ENCODE measurements around the gene INVS. TPM values are rescaled to one million over a fixed set of nuclear protein-coding genes. Genes with fewer than 3 reads are reported as not detected.

The INVS gene
- total and polyA plus RNA-seq, 2 experiments from 2014 or later: 4.1 to 8.7 TPM

DNA sequence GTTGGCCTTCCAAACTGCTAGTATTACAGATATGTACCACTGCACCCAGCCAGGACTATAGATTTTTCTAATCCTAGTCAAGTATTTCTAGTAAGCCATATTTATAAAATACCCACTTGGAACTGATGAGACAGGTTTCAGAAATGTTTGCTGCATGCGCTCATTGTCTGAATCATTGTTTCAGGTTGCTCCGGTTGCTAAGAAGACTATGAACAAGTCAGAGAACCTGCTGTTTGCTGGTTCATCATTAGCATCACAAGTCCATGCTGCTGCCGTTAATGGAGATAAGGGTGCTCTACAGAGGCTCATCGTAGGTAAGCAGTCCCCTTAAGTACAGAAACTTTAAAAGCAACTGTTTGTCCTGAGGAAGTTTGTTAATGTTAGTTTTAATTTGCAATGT is 5.3 kb downstream of the INVS start:
- no peak overlapping the region for H3K4me3 ChIP-seq
- no peak overlapping the region for H3K4me2 ChIP-seq
- DNase-seq (ENCODE audit: low spot score): peak; percentile 33
- H3K27me3 Mint-ChIP-seq (ENCODE audit: insufficient read depth, low read depth, poor library complexity): peaks cover 3% of the 10 kb centered on the region
- H3K9me2 ChIP-seq (ENCODE audit: insufficient read depth): no peaks in the 10 kb centered on the region
- H3K9me3 Mint-ChIP-seq: no peaks in the 10 kb centered on the region
- no peaks in the 10 kb centered on the region for H4K20me1 ChIP-seq (replicated peaks; ENCODE audit: insufficient read depth)
- H3K27ac ChIP-seq (ENCODE audit: low read depth): no peak overlapping the region
- no peak for TF ChIP-seq POLR2AphosphoS5 (IDR thresholded peaks at IDR 0.05; ENCODE audit: low read depth)
- no peak for TF ChIP-seq EZH2 (IDR thresholded peaks at IDR 0.05; ENCODE audit: low read depth, unreplicated experiment)
- TF ChIP-seq JUNB (IDR thresholded peaks at IDR 0.05; ENCODE audit: unreplicated experiment): no peak
- no peak for TF ChIP-seq ZNF114 (CRISPR knock-in tag; IDR thresholded peaks at IDR 0.05)
- TF ChIP-seq ZNF331 (CRISPR knock-in tag; IDR thresholded peaks at IDR 0.05; ENCODE audit: low read depth): no peak
- TF ChIP-seq, protein P1, sequence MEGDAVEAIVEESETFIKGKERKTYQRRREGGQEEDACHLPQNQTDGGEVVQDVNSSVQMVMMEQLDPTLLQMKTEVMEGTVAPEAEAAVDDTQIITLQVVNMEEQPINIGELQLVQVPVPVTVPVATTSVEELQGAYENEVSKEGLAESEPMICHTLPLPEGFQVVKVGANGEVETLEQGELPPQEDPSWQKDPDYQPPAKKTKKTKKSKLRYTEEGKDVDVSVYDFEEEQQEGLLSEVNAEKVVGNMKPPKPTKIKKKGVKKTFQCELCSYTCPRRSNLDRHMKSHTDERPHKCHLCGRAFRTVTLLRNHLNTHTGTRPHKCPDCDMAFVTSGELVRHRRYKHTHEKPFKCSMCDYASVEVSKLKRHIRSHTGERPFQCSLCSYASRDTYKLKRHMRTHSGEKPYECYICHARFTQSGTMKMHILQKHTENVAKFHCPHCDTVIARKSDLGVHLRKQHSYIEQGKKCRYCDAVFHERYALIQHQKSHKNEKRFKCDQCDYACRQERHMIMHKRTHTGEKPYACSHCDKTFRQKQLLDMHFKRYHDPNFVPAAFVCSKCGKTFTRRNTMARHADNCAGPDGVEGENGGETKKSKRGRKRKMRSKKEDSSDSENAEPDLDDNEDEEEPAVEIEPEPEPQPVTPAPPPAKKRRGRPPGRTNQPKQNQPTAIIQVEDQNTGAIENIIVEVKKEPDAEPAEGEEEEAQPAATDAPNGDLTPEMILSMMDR (conservative IDR thresholded peaks at IDR 0.05; ENCODE audit: low read depth in 2 of 2): no peak
- TF ChIP-seq NANOG (IDR thresholded peaks at IDR 0.05; ENCODE audit: borderline replicate concordance): no peak
- TF ChIP-seq, protein P2, sequence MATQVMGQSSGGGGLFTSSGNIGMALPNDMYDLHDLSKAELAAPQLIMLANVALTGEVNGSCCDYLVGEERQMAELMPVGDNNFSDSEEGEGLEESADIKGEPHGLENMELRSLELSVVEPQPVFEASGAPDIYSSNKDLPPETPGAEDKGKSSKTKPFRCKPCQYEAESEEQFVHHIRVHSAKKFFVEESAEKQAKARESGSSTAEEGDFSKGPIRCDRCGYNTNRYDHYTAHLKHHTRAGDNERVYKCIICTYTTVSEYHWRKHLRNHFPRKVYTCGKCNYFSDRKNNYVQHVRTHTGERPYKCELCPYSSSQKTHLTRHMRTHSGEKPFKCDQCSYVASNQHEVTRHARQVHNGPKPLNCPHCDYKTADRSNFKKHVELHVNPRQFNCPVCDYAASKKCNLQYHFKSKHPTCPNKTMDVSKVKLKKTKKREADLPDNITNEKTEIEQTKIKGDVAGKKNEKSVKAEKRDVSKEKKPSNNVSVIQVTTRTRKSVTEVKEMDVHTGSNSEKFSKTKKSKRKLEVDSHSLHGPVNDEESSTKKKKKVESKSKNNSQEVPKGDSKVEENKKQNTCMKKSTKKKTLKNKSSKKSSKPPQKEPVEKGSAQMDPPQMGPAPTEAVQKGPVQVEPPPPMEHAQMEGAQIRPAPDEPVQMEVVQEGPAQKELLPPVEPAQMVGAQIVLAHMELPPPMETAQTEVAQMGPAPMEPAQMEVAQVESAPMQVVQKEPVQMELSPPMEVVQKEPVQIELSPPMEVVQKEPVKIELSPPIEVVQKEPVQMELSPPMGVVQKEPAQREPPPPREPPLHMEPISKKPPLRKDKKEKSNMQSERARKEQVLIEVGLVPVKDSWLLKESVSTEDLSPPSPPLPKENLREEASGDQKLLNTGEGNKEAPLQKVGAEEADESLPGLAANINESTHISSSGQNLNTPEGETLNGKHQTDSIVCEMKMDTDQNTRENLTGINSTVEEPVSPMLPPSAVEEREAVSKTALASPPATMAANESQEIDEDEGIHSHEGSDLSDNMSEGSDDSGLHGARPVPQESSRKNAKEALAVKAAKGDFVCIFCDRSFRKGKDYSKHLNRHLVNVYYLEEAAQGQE (IDR thresholded peaks at IDR 0.05; ENCODE audit: unreplicated experiment): no peak
- TF ChIP-seq, protein P3, sequence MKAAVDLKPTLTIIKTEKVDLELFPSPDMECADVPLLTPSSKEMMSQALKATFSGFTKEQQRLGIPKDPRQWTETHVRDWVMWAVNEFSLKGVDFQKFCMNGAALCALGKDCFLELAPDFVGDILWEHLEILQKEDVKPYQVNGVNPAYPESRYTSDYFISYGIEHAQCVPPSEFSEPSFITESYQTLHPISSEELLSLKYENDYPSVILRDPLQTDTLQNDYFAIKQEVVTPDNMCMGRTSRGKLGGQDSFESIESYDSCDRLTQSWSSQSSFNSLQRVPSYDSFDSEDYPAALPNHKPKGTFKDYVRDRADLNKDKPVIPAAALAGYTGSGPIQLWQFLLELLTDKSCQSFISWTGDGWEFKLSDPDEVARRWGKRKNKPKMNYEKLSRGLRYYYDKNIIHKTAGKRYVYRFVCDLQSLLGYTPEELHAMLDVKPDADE (IDR thresholded peaks at IDR 0.05): no peak
- no peak for TF ChIP-seq EZH2phosphoT487 (IDR thresholded peaks at IDR 0.05; ENCODE audit: unreplicated experiment)
- TF ChIP-seq, protein P4, sequence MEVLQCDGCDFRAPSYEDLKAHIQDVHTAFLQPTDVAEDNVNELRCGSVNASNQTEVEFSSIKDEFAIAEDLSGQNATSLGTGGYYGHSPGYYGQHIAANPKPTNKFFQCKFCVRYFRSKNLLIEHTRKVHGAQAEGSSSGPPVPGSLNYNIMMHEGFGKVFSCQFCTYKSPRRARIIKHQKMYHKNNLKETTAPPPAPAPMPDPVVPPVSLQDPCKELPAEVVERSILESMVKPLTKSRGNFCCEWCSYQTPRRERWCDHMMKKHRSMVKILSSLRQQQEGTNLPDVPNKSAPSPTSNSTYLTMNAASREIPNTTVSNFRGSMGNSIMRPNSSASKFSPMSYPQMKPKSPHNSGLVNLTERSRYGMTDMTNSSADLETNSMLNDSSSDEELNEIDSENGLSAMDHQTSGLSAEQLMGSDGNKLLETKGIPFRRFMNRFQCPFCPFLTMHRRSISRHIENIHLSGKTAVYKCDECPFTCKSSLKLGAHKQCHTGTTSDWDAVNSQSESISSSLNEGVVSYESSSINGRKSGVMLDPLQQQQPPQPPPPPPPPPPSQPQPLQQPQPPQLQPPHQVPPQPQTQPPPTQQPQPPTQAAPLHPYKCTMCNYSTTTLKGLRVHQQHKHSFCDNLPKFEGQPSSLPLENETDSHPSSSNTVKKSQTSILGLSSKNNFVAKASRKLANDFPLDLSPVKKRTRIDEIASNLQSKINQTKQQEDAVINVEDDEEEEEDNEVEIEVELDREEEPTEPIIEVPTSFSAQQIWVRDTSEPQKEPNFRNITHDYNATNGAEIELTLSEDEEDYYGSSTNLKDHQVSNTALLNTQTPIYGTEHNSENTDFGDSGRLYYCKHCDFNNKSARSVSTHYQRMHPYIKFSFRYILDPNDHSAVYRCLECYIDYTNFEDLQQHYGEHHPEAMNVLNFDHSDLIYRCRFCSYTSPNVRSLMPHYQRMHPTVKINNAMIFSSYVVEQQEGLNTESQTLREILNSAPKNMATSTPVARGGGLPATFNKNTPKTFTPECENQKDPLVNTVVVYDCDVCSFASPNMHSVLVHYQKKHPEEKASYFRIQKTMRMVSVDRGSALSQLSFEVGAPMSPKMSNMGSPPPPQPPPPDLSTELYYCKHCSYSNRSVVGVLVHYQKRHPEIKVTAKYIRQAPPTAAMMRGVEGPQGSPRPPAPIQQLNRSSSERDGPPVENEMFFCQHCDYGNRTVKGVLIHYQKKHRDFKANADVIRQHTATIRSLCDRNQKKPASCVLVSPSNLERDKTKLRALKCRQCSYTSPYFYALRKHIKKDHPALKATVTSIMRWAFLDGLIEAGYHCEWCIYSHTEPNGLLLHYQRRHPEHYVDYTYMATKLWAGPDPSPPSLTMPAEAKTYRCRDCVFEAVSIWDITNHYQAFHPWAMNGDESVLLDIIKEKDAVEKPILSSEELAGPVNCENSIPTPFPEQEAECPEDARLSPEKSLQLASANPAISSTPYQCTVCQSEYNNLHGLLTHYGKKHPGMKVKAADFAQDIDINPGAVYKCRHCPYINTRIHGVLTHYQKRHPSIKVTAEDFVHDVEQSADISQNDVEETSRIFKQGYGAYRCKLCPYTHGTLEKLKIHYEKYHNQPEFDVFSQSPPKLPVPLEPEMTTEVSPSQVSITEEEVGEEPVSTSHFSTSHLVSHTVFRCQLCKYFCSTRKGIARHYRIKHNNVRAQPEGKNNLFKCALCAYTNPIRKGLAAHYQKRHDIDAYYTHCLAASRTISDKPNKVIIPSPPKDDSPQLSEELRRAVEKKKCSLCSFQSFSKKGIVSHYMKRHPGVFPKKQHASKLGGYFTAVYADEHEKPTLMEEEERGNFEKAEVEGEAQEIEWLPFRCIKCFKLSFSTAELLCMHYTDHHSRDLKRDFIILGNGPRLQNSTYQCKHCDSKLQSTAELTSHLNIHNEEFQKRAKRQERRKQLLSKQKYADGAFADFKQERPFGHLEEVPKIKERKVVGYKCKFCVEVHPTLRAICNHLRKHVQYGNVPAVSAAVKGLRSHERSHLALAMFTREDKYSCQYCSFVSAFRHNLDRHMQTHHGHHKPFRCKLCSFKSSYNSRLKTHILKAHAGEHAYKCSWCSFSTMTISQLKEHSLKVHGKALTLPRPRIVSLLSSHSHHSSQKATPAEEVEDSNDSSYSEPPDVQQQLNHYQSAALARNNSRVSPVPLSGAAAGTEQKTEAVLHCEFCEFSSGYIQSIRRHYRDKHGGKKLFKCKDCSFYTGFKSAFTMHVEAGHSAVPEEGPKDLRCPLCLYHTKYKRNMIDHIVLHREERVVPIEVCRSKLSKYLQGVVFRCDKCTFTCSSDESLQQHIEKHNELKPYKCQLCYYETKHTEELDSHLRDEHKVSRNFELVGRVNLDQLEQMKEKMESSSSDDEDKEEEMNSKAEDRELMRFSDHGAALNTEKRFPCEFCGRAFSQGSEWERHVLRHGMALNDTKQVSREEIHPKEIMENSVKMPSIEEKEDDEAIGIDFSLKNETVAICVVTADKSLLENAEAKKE (CRISPR knock-in tag; IDR thresholded peaks at IDR 0.05): no peak
- no peak for TF ChIP-seq STAT1 (IDR thresholded peaks at IDR 0.05; ENCODE audit: unreplicated experiment)
- no peak for TF ChIP-seq CREB1 (CRISPR knock-in tag; IDR thresholded peaks at IDR 0.05; ENCODE audit: low read depth)
- 0 out of 2 replicates have a peak overlapping the region, but pooled peaks have one; percentile 36 for H3K27ac Mint-ChIP-seq
- H3K4me1 Mint-ChIP-seq: peaks cover 11% of the 10 kb centered on the region
- H3K4me1 ChIP-seq (ENCODE audit: insufficient read depth): peaks cover 11% of the 10 kb centered on the region; the same call in 1 of the 2 replicates
- no peaks in the 10 kb centered on the region for H3K36me3 ChIP-seq (ENCODE audit: insufficient read depth)
- no peaks in the 10 kb centered on the region for H3F3A ChIP-seq (replicated peaks; ENCODE audit: low read depth)
- no peak overlapping the region for H2AFZ ChIP-seq
- no peaks in the 10 kb centered on the region for H3K36me3 Mint-ChIP-seq (ENCODE audit: low read depth)
- H3K27me3 ChIP-seq (ENCODE audit: insufficient read depth): no peaks in the 10 kb centered on the region
- H3K79me2 ChIP-seq (replicated peaks; ENCODE audit: insufficient read depth): no peaks in the 10 kb centered on the region
- no peak overlapping the region for H3K4me3 Mint-ChIP-seq
- peak; percentile 54 for ATAC-seq

Measured in GM23338 (cell line).